MM.1S (cell line): ENCODE measurements around the gene SPOCK1.

Experiments
- DNase-seq: peaks from one replicate; pipeline ENCODE4 v3.0.0-alpha.2; 2015
- H2AFZ ChIP-seq: fragments of 300-600 bp; sonication (generic); 2 replicates; pipeline ENCODE4 v1.6.0; 2016; ENCODE audit warnings: antibody characterized with exemption, low read length
- H3F3A ChIP-seq: fragments of 300-600 bp; sonication (generic); 2 replicates; pipeline ENCODE4 v1.6.1; 2016; ENCODE audit warnings: mild to moderate bottlenecking, antibody characterized with exemption, low read length, moderate library complexity, mixed read lengths; ENCODE audit not compliant: insufficient read depth
- H3K27ac ChIP-seq: fragments of 300-600 bp; sonication (generic); 2 replicates; pipeline ENCODE4 v1.5.1; 2016; ENCODE audit warnings: mild to moderate bottlenecking, low read length
- H3K27me3 ChIP-seq: fragments of 300-600 bp; sonication (generic); replicated peaks from 2 replicates; pipeline ENCODE4 v1.6.0; 2016; ENCODE audit warnings: low read length; ENCODE audit not compliant: insufficient read depth
- H3K36me3 ChIP-seq: fragments of 300-600 bp; sonication (generic); replicated peaks from 2 replicates; pipeline ENCODE4 v1.6.1; 2016; ENCODE audit warnings: mild to moderate bottlenecking, low read length, mixed read lengths; ENCODE audit not compliant: insufficient read depth
- H3K4me1 ChIP-seq: fragments of 300-600 bp; sonication (generic); 2 replicates; pipeline ENCODE4 v1.6.1; 2016; ENCODE audit warnings: low read length, mixed read lengths
- H3K4me2 ChIP-seq: fragments of 300-600 bp; sonication (generic); 2 replicates; pipeline ENCODE4 v1.6.0; 2016; ENCODE audit warnings: low read depth, low read length
- H3K4me3 ChIP-seq: fragments of 300-600 bp; sonication (generic); 2 replicates; pipeline ENCODE4 v1.5.1; 2016; ENCODE audit warnings: low read length, mixed read lengths
- H3K79me2 ChIP-seq: fragments of 300-600 bp; sonication (generic); 2 replicates; pipeline ENCODE4 v1.6.1; 2016; ENCODE audit warnings: mixed run types, low read length, mixed read lengths
- H3K9ac ChIP-seq: fragments of 300-600 bp; sonication (generic); 2 replicates; pipeline ENCODE4 v1.6.1; 2016; ENCODE audit warnings: low read length, mixed read lengths
- H3K9me2 ChIP-seq: fragments of 300-600 bp; sonication (generic); replicated peaks from 2 replicates; pipeline ENCODE4 v1.6.1; 2016; ENCODE audit warnings: mild to moderate bottlenecking, low read length, mixed read lengths; ENCODE audit not compliant: insufficient read depth
- H3K9me3 ChIP-seq: fragments of 300-600 bp; sonication (generic); replicated peaks from 2 replicates; pipeline ENCODE4 v1.6.1; 2016; ENCODE audit warnings: mild to moderate bottlenecking, low read length, mixed read lengths; ENCODE audit not compliant: insufficient read depth
- H4K20me1 ChIP-seq: fragments of 300-600 bp; sonication (generic); 2 replicates; pipeline ENCODE4 v1.6.1; 2016; ENCODE audit warnings: mild to moderate bottlenecking, low read length, moderate library complexity, mixed read lengths; ENCODE audit not compliant: insufficient read depth
- CTCF ChIP-seq: fragments of 300-600 bp; sonication (generic); IDR thresholded peaks from 2 replicates; pipeline ENCODE4 v1.5.1; 2016; ENCODE audit warnings: antibody characterized with exemption, low read length, mixed read lengths
- EZH2 ChIP-seq: fragments of 300-600 bp; sonication (generic); optimal IDR thresholded peaks from 2 replicates; pipeline ENCODE3; 2017; ENCODE audit warnings: low read depth, mild to moderate bottlenecking, antibody characterized with exemption, low read length, mixed read lengths
- EZH2phosphoT487 ChIP-seq: fragments of 300-600 bp; sonication (generic); IDR thresholded peaks from 2 replicates; pipeline ENCODE4 v1.6.1; 2018; ENCODE audit warnings: antibody characterized with exemption, low read length

Gene SPOCK1

GRCh38 chr5:137438932-137439331 is 60.2 kb downstream of the SPOCK1 start:
- Histone ChIP-seq H3K9me3 (no peaks in the 10 kb centered on the region), H3F3A (no peaks in the 10 kb centered on the region), H3K9me2 (no peaks in the 10 kb centered on the region), H3K79me2 (no peaks in the 10 kb centered on the region), H3K36me3 (no peaks in the 10 kb centered on the region), H4K20me1 (no peaks in the 10 kb centered on the region), H3K4me3 (no peak overlapping the region), H3K4me1 (no peaks in the 10 kb centered on the region), H3K4me2 (no peak overlapping the region), H3K9ac (no peak overlapping the region), H3K27me3 (no peaks in the 10 kb centered on the region), H3K27ac (no peak overlapping the region), H2AFZ (no peak overlapping the region)
- no peak for TF ChIP-seq EZH2phosphoT487
- no peak for TF ChIP-seq CTCF
- TF ChIP-seq EZH2, result no peak
- DNase-seq, result no peak

GRCh38 chr5:137437774-137438173 is 61.4 kb downstream of the SPOCK1 start:
- no peak overlapping the region for H3K9ac ChIP-seq

GRCh38 chr5:137433539-137433938 is 65.6 kb downstream of the SPOCK1 start:
- Histone ChIP-seq H3F3A (no peaks in the 10 kb centered on the region), H3K27ac (no peak overlapping the region), H3K79me2 (no peaks in the 10 kb centered on the region), H3K9me2 (no peaks in the 10 kb centered on the region), H2AFZ (no peak overlapping the region), H3K36me3 (no peaks in the 10 kb centered on the region), H3K4me2 (no peak overlapping the region), H3K9ac (no peak overlapping the region), H3K27me3 (no peaks in the 10 kb centered on the region), H3K4me1 (no peaks in the 10 kb centered on the region), H3K9me3 (no peaks in the 10 kb centered on the region), H4K20me1 (no peaks in the 10 kb centered on the region), H3K4me3 (no peak overlapping the region)
- DNase-seq, result no peak
- TF ChIP-seq CTCF (no peak), EZH2phosphoT487 (no peak), EZH2 (no peak)

More at GRCh38 chr5:137437774-137438173, 61.4 kb downstream of the SPOCK1 start:
- no peak overlapping the region for H3K4me2 ChIP-seq
- no peaks in the 10 kb centered on the region for H3K9me2 ChIP-seq
- H3K36me3 ChIP-seq, result no peaks in the 10 kb centered on the region
- DNase-seq, result no peak
- no peak overlapping the region for H3K27ac ChIP-seq
- no peak overlapping the region for H3K4me3 ChIP-seq
- no peak overlapping the region for H2AFZ ChIP-seq
- H3K27me3 ChIP-seq, result no peaks in the 10 kb centered on the region
- no peaks in the 10 kb centered on the region for H3K4me1 ChIP-seq
- H3K9me3 ChIP-seq, result no peaks in the 10 kb centered on the region
- TF ChIP-seq CTCF (no peak), EZH2phosphoT487 (no peak), EZH2 (no peak)
- no peaks in the 10 kb centered on the region for H3F3A ChIP-seq
- no peaks in the 10 kb centered on the region for H4K20me1 ChIP-seq
- no peaks in the 10 kb centered on the region for H3K79me2 ChIP-seq
